ENCODE measurements around the gene TRMT44.

TRMT44 gene

GRCh38 chr4:8504279-8505007 is 63.9 kb downstream of the TRMT44 start:
- TF ChIP-seq CTCF (IDR thresholded peaks at IDR 0.05; ENCODE audit: insufficient read depth, low read depth, low read length, missing control alignments) = no peak
- DNase-seq (ENCODE audit: low read depth) = no peak

GRCh38 chr4:8505229-8505628 is 64.7 kb downstream of the TRMT44 start:
- H3K4me3 ChIP-seq (ENCODE audit: low read depth, low read length) = no peak overlapping the region
- no peak for TF ChIP-seq CTCF (IDR thresholded peaks at IDR 0.05; ENCODE audit: insufficient read depth, low read depth, low read length, missing control alignments)
- DNase-seq (ENCODE audit: low read depth) = no peak

More at GRCh38 chr4:8504279-8505007, 63.9 kb downstream of the TRMT44 start:
- H3K4me3 ChIP-seq (ENCODE audit: low read depth, low read length) = no peak overlapping the region

- DNase-seq (ENCODE audit: low read depth) = no peak
- H3K4me3 ChIP-seq (ENCODE audit: low read depth, low read length) = no peak overlapping the region
- TF ChIP-seq CTCF (IDR thresholded peaks at IDR 0.05; ENCODE audit: insufficient read depth, low read depth, low read length, missing control alignments) = no peak
These were observed 65.4 kb downstream of the TRMT44 start for GRCh38 chr4:8506006-8506372.

GRCh38 chr4:8506373-8507195 is 66.0 kb downstream of the TRMT44 start:
- no peak for TF ChIP-seq CTCF (IDR thresholded peaks at IDR 0.05; ENCODE audit: insufficient read depth, low read depth, low read length, missing control alignments)
- no peak overlapping the region for H3K4me3 ChIP-seq (ENCODE audit: low read depth, low read length)
- no peak for DNase-seq (ENCODE audit: low read depth)

- TF ChIP-seq CTCF (IDR thresholded peaks at IDR 0.05; ENCODE audit: insufficient read depth, low read depth, low read length, missing control alignments) = no peak
- no peak overlapping the region for H3K4me3 ChIP-seq (ENCODE audit: low read depth, low read length)
- no peak for DNase-seq (ENCODE audit: low read depth)
These were observed 66.6 kb downstream of the TRMT44 start for GRCh38 chr4:8507196-8507570.

- DNase-seq (ENCODE audit: low read depth) = no peak
- H3K4me3 ChIP-seq (ENCODE audit: low read depth, low read length) = no peak overlapping the region
- TF ChIP-seq CTCF (IDR thresholded peaks at IDR 0.05; ENCODE audit: insufficient read depth, low read depth, low read length, missing control alignments) = no peak
These were observed 67.0 kb downstream of the TRMT44 start for GRCh38 chr4:8507624-8508023.

Measured in GM12865 (cell line).